IMR-90 (cell line): ENCODE measurements around the gene ADORA2A. TPM values are rescaled to one million over a fixed set of nuclear protein-coding genes. Genes with fewer than 3 reads are reported as not detected.
A peak's percentile ranks its signal among the peaks of the same experiment; 100 is the strongest.

Experiments used
- ATAC-seq: fragments of 200-7000 bp; cut with Tn5 transposase; 2 replicates; pipeline ENCODE4 v1.9.1; 2020; ENCODE audit warnings: low read depth, mild to moderate bottlenecking, moderate library complexity
- BruUV-seq: library from RNA; stranded (reverse); fragments of 400-500 nt; replicated peaks from 2 replicates; lab custom pipeline; 2021; lab: Mats Ljungman, UMichigan
- CTCF ChIA-PET: fragments of 300-600 bp; formaldehyde crosslinking; extraction: SDS; loops from one replicate; lab custom pipeline; 2021; ENCODE audit warnings: antibody characterized with exemption; lab: Yijun Ruan, JAX
- POLR2A ChIA-PET: fragments of 300-600 bp; sonication (Branson Sonifier 250); formaldehyde crosslinking; loops from one replicate; lab custom pipeline; 2022; ENCODE audit warnings: antibody characterized with exemption; ENCODE audit not compliant: unreplicated experiment; lab: Charles Lee
- DNase-seq: peaks from one replicate; pipeline ENCODE4 v3.0.0; 2013
- H2AFZ ChIP-seq: replicated peaks from 2 replicates; pipeline ENCODE3; 2013; ENCODE audit warnings: low read length, mild to moderate bottlenecking; ENCODE audit not compliant: poor library complexity
- H2AK5ac ChIP-seq: 2 replicates; pipeline ENCODE4 v1.6.1; 2013; ENCODE audit warnings: low read depth, low read length, inconsistent platforms
- H2AK9ac ChIP-seq: replicated peaks from 2 replicates; pipeline ENCODE3; 2013; ENCODE audit warnings: mild to moderate bottlenecking, low read depth, low read length, moderate library complexity; ENCODE audit not compliant: poor library complexity
- H2BK120ac ChIP-seq: 2 replicates; pipeline ENCODE4 v1.6.1; 2013; ENCODE audit warnings: low read depth, low read length, inconsistent platforms
- H2BK15ac ChIP-seq: 3 replicates; pipeline ENCODE4 v1.6.1; 2013; ENCODE audit warnings: low read depth, low read length, inconsistent platforms
- H2BK20ac ChIP-seq: 2 replicates; pipeline ENCODE4 v1.6.1; 2013; ENCODE audit warnings: low read depth, mild to moderate bottlenecking, inconsistent platforms, low read length, moderate library complexity
- H2BK5ac ChIP-seq: 2 replicates; pipeline ENCODE4 v1.6.1; 2013; ENCODE audit warnings: mild to moderate bottlenecking, low read depth, low read length, inconsistent platforms; ENCODE audit not compliant: poor library complexity, severe bottlenecking
- H3K14ac ChIP-seq: replicated peaks from 2 replicates; pipeline ENCODE4 v1.6.1; 2013; ENCODE audit warnings: low read depth, low read length, inconsistent platforms
- H3K18ac ChIP-seq: 2 replicates; pipeline ENCODE4 v1.6.1; 2013; ENCODE audit warnings: low read depth, low read length, control low read depth
- H3K23ac ChIP-seq: 2 replicates; pipeline ENCODE4 v1.6.1; 2013; ENCODE audit warnings: low read depth, low read length, inconsistent platforms
- H3K27ac ChIP-seq: 2 replicates; pipeline ENCODE4 v1.5.1; 2013; ENCODE audit warnings: mild to moderate bottlenecking, control low read depth, low read length; ENCODE audit not compliant: insufficient read depth
- H3K27me3 ChIP-seq: 2 replicates; pipeline ENCODE4 v1.6.1; 2013; ENCODE audit warnings: low read length; ENCODE audit not compliant: control insufficient read depth, insufficient read depth
- H3K36me3 ChIP-seq: 2 replicates; pipeline ENCODE4 v1.6.1; 2013; ENCODE audit warnings: low read length, mixed read lengths; ENCODE audit not compliant: control insufficient read depth, insufficient read depth
- H3K4ac ChIP-seq: 2 replicates; pipeline ENCODE4 v1.6.1; 2013; ENCODE audit warnings: low read depth, low read length, inconsistent platforms
- H3K4me1 ChIP-seq: 2 replicates; pipeline ENCODE4 v1.6.1; 2013; ENCODE audit warnings: low read length, mixed read lengths; ENCODE audit not compliant: control insufficient read depth, insufficient read depth
- H3K4me2 ChIP-seq: 2 replicates; pipeline ENCODE4 v1.6.1; 2013; ENCODE audit warnings: low read depth, mild to moderate bottlenecking, control low read depth, low read length, moderate library complexity
- H3K4me3 ChIP-seq: 2 replicates; pipeline ENCODE4 v1.5.1; 2013; ENCODE audit warnings: low read depth, mild to moderate bottlenecking, control low read depth, low read length, moderate library complexity; ENCODE audit not compliant: insufficient read depth
- H3K56ac ChIP-seq: 2 replicates; pipeline ENCODE4 v1.6.1; 2013; ENCODE audit warnings: low read length, inconsistent platforms; ENCODE audit not compliant: insufficient read depth; ENCODE audit errors: extremely low read depth
- H3K79me1 ChIP-seq, 2 experiments: 2 replicates each; pipeline ENCODE4 v1.6.1; 2013; ENCODE audit warnings: low read length in 2 of 2, inconsistent platforms in 1 of 2, low read depth in 1 of 2
- H3K9ac ChIP-seq: 2 replicates; pipeline ENCODE4 v1.6.1; 2013; ENCODE audit warnings: low read depth, low read length, control low read depth
- H3K9me1 ChIP-seq: 2 replicates; pipeline ENCODE4 v1.6.1; 2013; ENCODE audit warnings: low read length, inconsistent platforms; ENCODE audit not compliant: insufficient read depth
- H3K9me3 ChIP-seq: 2 replicates; pipeline ENCODE4 v1.6.1; 2013; ENCODE audit warnings: low read length; ENCODE audit not compliant: control insufficient read depth, insufficient read depth
- H4K20me1 ChIP-seq: 2 replicates; pipeline ENCODE4 v1.6.1; 2013; ENCODE audit warnings: low read length, inconsistent platforms; ENCODE audit not compliant: insufficient read depth
- H4K5ac ChIP-seq: 2 replicates; pipeline ENCODE4 v1.6.1; 2013; ENCODE audit warnings: mild to moderate bottlenecking, low read depth, low read length, control low read depth
- H4K8ac ChIP-seq, 2 experiments: 2 replicates each; pipeline ENCODE4 v1.6.1; 2013; ENCODE audit warnings: low read depth in 2 of 2, low read length in 2 of 2, control low read depth in 1 of 2, inconsistent platforms in 1 of 2
- H4K91ac ChIP-seq: 2 replicates; pipeline ENCODE4 v1.6.1; 2013; ENCODE audit warnings: low read depth, low read length, inconsistent platforms; ENCODE audit not compliant: insufficient read depth
- BHLHE40 ChIP-seq: fragments of 150-350 bp; IDR thresholded peaks from 2 replicates; pipeline ENCODE4 v1.6.1; 2016; ENCODE audit warnings: mild to moderate bottlenecking, low read depth, low read length
- CEBPB ChIP-seq: IDR thresholded peaks from 2 replicates; pipeline ENCODE4 v1.6.1; 2012; ENCODE audit warnings: low read depth, low read length, improper control_type of control experiment
- FOS ChIP-seq: fragments of 150-350 bp; IDR thresholded peaks from 2 replicates; pipeline ENCODE4 v1.6.1; 2016; ENCODE audit warnings: low read depth, low read length
- RCOR1 ChIP-seq: IDR thresholded peaks from 2 replicates; pipeline ENCODE4 v1.6.1; 2012; ENCODE audit warnings: mild to moderate bottlenecking, low read length, improper control_type of control experiment; ENCODE audit not compliant: insufficient replicate concordance
- WGBS, 2 experiments: methylation state at CpG; one replicate each; pipeline versions ENCODE4 v1.1.5 to v1.1.7; 2013; ENCODE audit warnings: missing lambda C conversion rate in 2 of 2; ENCODE audit not compliant: insufficient read length in 1 of 2; ENCODE audit errors: extremely low coverage in 2 of 2; 5-methylcytosine and 5-hydroxymethylcytosine counted together
- dilution Hi-C: fragments of 300-500 bp; cut with HindIII; formaldehyde crosslinking; loops from one replicate; pipeline ENCODE4 v1.14.3; 2018; ENCODE audit warnings: low sequenced_read_pairs; ENCODE audit not compliant: unreplicated experiment
- in situ Hi-C: fragments of 300-500 bp; cut with MboI; formaldehyde crosslinking; loops from 3 replicates; pipeline ENCODE4 v1.14.3; 2019; ENCODE audit warnings: low sequenced_read_pairs, inconsistent platforms, mixed read lengths
- intact Hi-C: fragments of 100-400 bp; cut with micrococcal nuclease; formaldehyde crosslinking; loops from 2 replicates; pipeline ENCODE4 v1.10.0; 2022
- polyA plus RNA-seq, 3 experiments: library from polyadenylated mRNA; depleted of rRNA; stranded (reverse); fragments of >200 nt; gene quantifications; 2 replicates each; pipeline ENCODE4 v1.2.3, GENCODE V29; 2012; ENCODE audit warnings: low replicate concordance in 1 of 3
- total RNA-seq: library from RNA; depleted of rRNA; stranded (reverse); fragments of >200 nt; gene quantifications from 2 replicates; pipeline ENCODE4 v1.2.3, GENCODE V29; 2012
- TF ChIP-seq, protein P1 (sequence below): fragments of 150-350 bp; IDR thresholded peaks from 2 replicates; pipeline ENCODE4 v1.6.1; 2016; ENCODE audit warnings: low read depth, mild to moderate bottlenecking, low read length, moderate library complexity, borderline replicate concordance

The ADORA2A gene
- total and polyA plus RNA-seq, 2 of the 4 experiments (the other 2 are of a cell fraction): 0.36 to 1.1 TPM

DNA sequence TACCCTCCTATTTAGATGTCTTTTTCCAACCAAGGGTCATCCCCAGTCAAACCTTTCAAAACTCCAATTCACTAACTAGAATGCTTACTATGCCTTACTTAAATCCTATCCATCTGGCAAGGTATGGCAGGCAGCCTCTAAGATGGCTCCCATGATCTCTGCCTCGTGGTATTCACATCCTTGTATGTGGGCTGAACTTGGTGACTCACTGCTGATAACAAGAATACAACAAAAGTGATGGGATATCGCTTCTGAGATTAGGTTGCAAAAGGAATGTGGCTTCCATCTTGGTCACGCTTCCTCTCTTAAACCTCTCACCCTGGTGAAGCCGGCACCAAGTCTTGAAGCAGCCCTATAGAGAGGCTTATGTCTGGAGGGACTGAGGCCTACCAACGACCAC is 38.2 kb downstream of the ADORA2A start:
- H2BK120ac ChIP-seq: peak overlapping the region; percentile 88
- in situ Hi-C loops (no loop called here), dilution Hi-C loops (no loop called here), intact Hi-C loops (no loop called here)
- no peak overlapping the region for H2AK9ac ChIP-seq
- no peaks in the 10 kb centered on the region for H3K36me3 ChIP-seq
- no peaks in the 10 kb centered on the region for H3K9me3 ChIP-seq
- H2AK5ac ChIP-seq: peak overlapping the region; percentile 72
- peak overlapping the region; percentile 76 for H2AFZ ChIP-seq
- no peak overlapping the region for H3K4me3 ChIP-seq
- peak overlapping the region; percentile 84 for H3K14ac ChIP-seq
- peak; percentile 29 for TF ChIP-seq RCOR1
- TF ChIP-seq FOS: peak; percentile 72
- TF ChIP-seq BHLHE40: peak; percentile 74
- peak; percentile 48; the same call in 1 of the 2 replicates for TF ChIP-seq CEBPB
- TF ChIP-seq, protein P1, sequence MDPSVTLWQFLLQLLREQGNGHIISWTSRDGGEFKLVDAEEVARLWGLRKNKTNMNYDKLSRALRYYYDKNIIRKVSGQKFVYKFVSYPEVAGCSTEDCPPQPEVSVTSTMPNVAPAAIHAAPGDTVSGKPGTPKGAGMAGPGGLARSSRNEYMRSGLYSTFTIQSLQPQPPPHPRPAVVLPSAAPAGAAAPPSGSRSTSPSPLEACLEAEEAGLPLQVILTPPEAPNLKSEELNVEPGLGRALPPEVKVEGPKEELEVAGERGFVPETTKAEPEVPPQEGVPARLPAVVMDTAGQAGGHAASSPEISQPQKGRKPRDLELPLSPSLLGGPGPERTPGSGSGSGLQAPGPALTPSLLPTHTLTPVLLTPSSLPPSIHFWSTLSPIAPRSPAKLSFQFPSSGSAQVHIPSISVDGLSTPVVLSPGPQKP: no peak
- peak overlapping the region; percentile 63; the same call in 1 of the 2 replicates for H3K23ac ChIP-seq
- H3K79me1 ChIP-seq: no peaks in the 10 kb centered on the region
- peak overlapping the region; percentile 86 for H4K91ac ChIP-seq
- H2BK5ac ChIP-seq: peak overlapping the region; percentile 71
- peaks cover 6% of the 10 kb centered on the region for H3K9me1 ChIP-seq
- H3K18ac ChIP-seq: peak overlapping the region; percentile 71; the same call in 1 of the 2 replicates
- peak; percentile 94 for DNase-seq
- ATAC-seq: peak; percentile 88
- no CpG with 5 or more reads among the region's 5 CpGs for WGBS, 2 experiments
- peak overlapping the region; percentile 28; the same call in 1 of the 2 replicates for H3K27ac ChIP-seq
- H3K56ac ChIP-seq: 0 out of 2 replicates have a peak overlapping the region, but pooled peaks have one; percentile 8
- ChIA-PET POLR2A (no interaction called here), CTCF (no interaction called here)
- no peaks in the 10 kb centered on the region for H3K27me3 ChIP-seq
- H3K9ac ChIP-seq: no peak overlapping the region
- peak overlapping the region; percentile 96; the same call in 2 of the 3 replicates for H2BK15ac ChIP-seq
- peaks cover 17% of the 10 kb centered on the region for H3K4me1 ChIP-seq
- H3K4me2 ChIP-seq: no peak overlapping the region
- H4K20me1 ChIP-seq: no peaks in the 10 kb centered on the region
- H4K5ac ChIP-seq: peak overlapping the region; percentile 36; the same call in 1 of the 2 replicates
- peak overlapping the region; percentile 26 to 78 for H4K8ac ChIP-seq
- no TSS peak for BruUV-seq
- H3K4ac ChIP-seq: peak overlapping the region; percentile 84
- H2BK20ac ChIP-seq: peak overlapping the region; percentile 65
